ENCODE measurements around the gene CTR9. TPM values are rescaled to one million over a fixed set of nuclear protein-coding genes. Genes with fewer than 3 reads are reported as not detected.

The CTR9 gene
- total and polyA plus RNA-seq, 2 of the 13 experiments (the other 11 are each of a cell fraction or from before 2014, with no cell fraction given): 6.6 to 22.1 TPM

- TF ChIP-seq GABPA (IDR thresholded peaks at IDR 0.05; ENCODE audit: low read depth, low read length): no peak
- no peak for TF ChIP-seq GABPA (CRISPR knock-in tag; IDR thresholded peaks at IDR 0.05; ENCODE audit: low read depth)
- TF ChIP-seq ZNF562 (CRISPR knock-in tag; IDR thresholded peaks at IDR 0.05; ENCODE audit: borderline replicate concordance): no peak
- no peak for TF ChIP-seq MYNN (CRISPR knock-in tag; IDR thresholded peaks at IDR 0.05; ENCODE audit: low read depth)
- TF ChIP-seq ZNF883 (CRISPR knock-in tag; IDR thresholded peaks at IDR 0.05; ENCODE audit: not compliant biosample characterization): no peak
- no peak for TF ChIP-seq ZNF710 (CRISPR knock-in tag; IDR thresholded peaks at IDR 0.05; ENCODE audit: borderline replicate concordance)
- no peak for TF ChIP-seq SIX1 (CRISPR knock-in tag; IDR thresholded peaks at IDR 0.05; ENCODE audit: borderline replicate concordance)
Measured at GRCh38 chr11:10785146-10785474, 34.1 kb downstream of the CTR9 start (continued).

- no peak for ATAC-seq
- Histone ChIP-seq H3K4me2 (ENCODE audit: low read depth, low read length) (no peak overlapping the region), H3K79me2 (ENCODE audit: insufficient read depth, low read length) (no peaks in the 10 kb centered on the region), H3K9me3 (ENCODE audit: low read length) (no peaks in the 10 kb centered on the region), H2AFZ (ENCODE audit: low read length) (no peak overlapping the region), H4K20me1 (ENCODE audit: insufficient read depth, low read length) (no peaks in the 10 kb centered on the region), H3K9ac (ENCODE audit: insufficient read depth, low read depth, low read length) (no peak overlapping the region), H3K4me3 (replicated peaks in 1 of 3; ENCODE audit: insufficient read depth in 1 of 3, low read depth in 2 of 3, low read length in 3 of 3) (no peak overlapping the region), H3K4me1 (ENCODE audit: insufficient read depth, low read length) (no peaks in the 10 kb centered on the region), H3K27me3 (ENCODE audit: control insufficient read depth in 1 of 2, insufficient read depth in 2 of 2, low read length in 2 of 2) (peaks cover 2 to 21% of the 10 kb centered on the region in 2 experiments; a peak in 4 of 5 replicates), H3K36me3 (replicated peaks in 1 of 2; ENCODE audit: control insufficient read depth in 1 of 2, insufficient read depth in 2 of 2, low read length in 2 of 2) (no peaks in the 10 kb centered on the region), H3K27ac (ENCODE audit: extremely low read length, insufficient read depth, low read length) (no peak overlapping the region)
- ChIA-PET CTCF (ENCODE audit: low intra/inter-chr PET ratio, low total read pairs) (no interaction called here), POLR2A (interaction anchor here (2.0 kb wide), 1 partner anchor 22 kb away, joined by 7 read pairs; the partner anchor contains the start of gene EIF4G2)
- no TSS peak for BruUV-seq (replicated peaks)
- no peak for DNase-seq (ENCODE audit: low spot score)
- no peak for TF ChIP-seq EEA1 (CRISPR knock-in tag; IDR thresholded peaks at IDR 0.05; ENCODE audit: borderline replicate concordance)
- 63% methylated on average over 3 of the region's 5 CpGs for WGBS (ENCODE audit: low lambda C conversion rate)
- no peak for FAIRE-seq
- in situ Hi-C loops (cut with HindIII; ENCODE audit: extremely low pct_ligation_motif_present, low pct_unique_long_range_greater_than_20kb): no loop called here
- intact Hi-C loops (cut with micrococcal nuclease; ENCODE audit: unreplicated experiment): no loop called here
Measured at GRCh38 chr11:10786451-10786850, 35.4 kb downstream of the CTR9 start.

Measured in HepG2 (cell line).